ENCODE data around the gene NEFH.
"Not testable (repeated sequence)": the region's sequence is repeated elsewhere in the genome, so short reads cannot be mapped to it uniquely, and the experiment has no call there.

NEFH gene

DNA sequence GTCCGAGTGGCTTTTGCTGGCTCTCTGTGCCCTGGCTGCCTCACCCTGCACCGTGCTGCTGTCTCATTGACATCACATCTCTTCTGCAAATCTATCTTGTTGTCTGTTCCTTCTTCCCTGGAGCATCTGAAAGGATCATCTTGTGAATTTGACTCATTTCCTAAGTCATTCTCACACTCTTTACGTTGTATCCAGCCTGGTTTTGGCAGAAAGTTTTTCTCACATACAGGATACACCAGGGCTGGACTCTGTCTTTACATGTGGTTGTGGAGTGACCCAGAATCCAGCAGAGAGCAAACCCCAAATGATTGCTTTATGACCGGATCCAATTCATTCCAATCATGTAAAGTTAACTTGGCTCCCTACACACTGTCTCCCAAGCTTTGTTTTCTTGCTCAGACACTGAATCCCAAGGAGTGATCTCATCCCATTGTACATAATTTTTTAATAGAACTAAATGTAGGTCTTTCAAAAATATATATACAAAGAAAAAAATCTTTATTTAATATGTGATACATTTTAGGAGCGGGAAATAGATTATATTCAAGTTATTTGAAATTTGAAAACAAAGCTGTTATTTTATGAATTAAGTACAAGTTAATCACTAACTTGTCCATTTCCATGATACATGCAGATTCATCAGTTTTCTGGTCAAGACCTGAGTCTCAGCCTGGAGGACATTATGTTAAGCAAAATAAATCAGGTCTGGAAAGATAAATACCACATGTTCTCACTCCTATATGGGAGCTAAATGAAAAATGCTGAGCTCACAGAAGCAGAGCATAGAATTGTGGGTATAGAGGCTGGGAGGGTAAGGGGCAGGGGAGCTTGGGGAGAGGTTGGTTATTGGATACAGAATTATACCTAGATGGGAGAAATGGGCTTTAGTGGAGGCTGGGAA lies 44.5 kb upstream of the NEFH start:
- Histone ChIP-seq H3K27ac (no peak overlapping the region), H3K36me3 (no peaks in the 10 kb centered on the region), H3K4me3 (ENCODE audit: low read depth in 1 of 2, low read length in 1 of 2) (no peak overlapping the region), H3K9me3 (no peaks in the 10 kb centered on the region), H3K27me3 (peaks cover 44% of the 10 kb centered on the region), H3K4me1 (ENCODE audit: control insufficient read depth in 1 of 2, insufficient read depth in 1 of 2, low read depth in 1 of 2, low read length in 1 of 2) (no peaks in the 10 kb centered on the region)
- TF ChIP-seq, protein P1, sequence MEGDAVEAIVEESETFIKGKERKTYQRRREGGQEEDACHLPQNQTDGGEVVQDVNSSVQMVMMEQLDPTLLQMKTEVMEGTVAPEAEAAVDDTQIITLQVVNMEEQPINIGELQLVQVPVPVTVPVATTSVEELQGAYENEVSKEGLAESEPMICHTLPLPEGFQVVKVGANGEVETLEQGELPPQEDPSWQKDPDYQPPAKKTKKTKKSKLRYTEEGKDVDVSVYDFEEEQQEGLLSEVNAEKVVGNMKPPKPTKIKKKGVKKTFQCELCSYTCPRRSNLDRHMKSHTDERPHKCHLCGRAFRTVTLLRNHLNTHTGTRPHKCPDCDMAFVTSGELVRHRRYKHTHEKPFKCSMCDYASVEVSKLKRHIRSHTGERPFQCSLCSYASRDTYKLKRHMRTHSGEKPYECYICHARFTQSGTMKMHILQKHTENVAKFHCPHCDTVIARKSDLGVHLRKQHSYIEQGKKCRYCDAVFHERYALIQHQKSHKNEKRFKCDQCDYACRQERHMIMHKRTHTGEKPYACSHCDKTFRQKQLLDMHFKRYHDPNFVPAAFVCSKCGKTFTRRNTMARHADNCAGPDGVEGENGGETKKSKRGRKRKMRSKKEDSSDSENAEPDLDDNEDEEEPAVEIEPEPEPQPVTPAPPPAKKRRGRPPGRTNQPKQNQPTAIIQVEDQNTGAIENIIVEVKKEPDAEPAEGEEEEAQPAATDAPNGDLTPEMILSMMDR (IDR thresholded peaks at IDR 0.05): no peak

DNA sequence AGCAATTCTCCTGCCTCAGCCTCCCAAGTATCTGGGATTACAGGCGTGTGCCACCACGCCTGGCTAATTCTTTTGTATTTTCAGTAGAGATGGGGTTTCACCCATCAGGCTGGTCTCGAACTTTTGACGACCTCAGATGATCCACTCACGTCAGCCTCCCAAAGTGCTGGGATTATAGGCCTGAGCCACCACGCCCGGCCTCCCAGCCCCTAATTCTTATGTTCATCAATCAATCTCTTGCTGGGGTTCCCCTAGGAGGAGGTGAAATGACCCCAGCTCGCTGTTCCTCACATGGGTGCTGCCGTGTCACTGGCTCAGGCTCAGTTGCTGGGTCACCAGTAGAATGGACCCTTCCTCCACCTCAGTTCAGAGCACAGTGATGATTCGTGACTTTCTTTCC lies 41.7 kb upstream of the NEFH start, which contains the start of gene RFPL1:
TSS of gene RFPL1 (plus strand) at position 301 of the 400 bp plus-strand sequence.
- not testable (repeated sequence) for H3K4me1 ChIP-seq (ENCODE audit: control insufficient read depth in 1 of 2, insufficient read depth in 1 of 2, low read depth in 1 of 2, low read length in 1 of 2); H3K27ac ChIP-seq; H3K9me3 ChIP-seq; H3K4me3 ChIP-seq (ENCODE audit: low read depth in 1 of 2, low read length in 1 of 2); H3K36me3 ChIP-seq
- H3K27me3 ChIP-seq: peaks cover 26% of the 10 kb centered on the region

DNA sequence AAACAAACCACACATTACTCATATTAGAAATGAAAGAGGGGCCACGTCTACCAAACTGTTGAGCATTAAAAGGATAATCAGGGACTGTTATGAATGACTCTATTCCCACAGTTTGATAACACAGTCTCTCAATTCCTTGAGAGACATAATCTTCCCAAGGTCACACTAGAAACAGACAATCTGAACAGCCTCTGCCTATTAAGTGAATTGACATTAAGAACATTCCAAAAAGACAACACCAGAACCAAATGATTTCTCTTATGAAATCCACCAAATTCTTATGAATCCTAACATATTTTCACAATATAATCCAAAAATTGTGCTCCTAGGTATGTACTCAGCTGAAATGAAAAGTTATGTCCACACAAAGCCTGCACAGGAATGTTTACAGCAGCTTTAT lies 37.0 kb upstream of the NEFH start:
- TF ChIP-seq, protein P1 (IDR thresholded peaks at IDR 0.05): no peak
- no peaks in the 10 kb centered on the region for H3K36me3 ChIP-seq
- H3K4me1 ChIP-seq (ENCODE audit: control insufficient read depth in 1 of 2, insufficient read depth in 1 of 2, low read depth in 1 of 2, low read length in 1 of 2): no peaks in the 10 kb centered on the region
- H3K27me3 ChIP-seq: no peaks in the 10 kb centered on the region
- H3K27ac ChIP-seq: no peak overlapping the region
- no peaks in the 10 kb centered on the region for H3K9me3 ChIP-seq
- H3K4me3 ChIP-seq (ENCODE audit: low read depth in 1 of 2, low read length in 1 of 2): no peak overlapping the region

DNA sequence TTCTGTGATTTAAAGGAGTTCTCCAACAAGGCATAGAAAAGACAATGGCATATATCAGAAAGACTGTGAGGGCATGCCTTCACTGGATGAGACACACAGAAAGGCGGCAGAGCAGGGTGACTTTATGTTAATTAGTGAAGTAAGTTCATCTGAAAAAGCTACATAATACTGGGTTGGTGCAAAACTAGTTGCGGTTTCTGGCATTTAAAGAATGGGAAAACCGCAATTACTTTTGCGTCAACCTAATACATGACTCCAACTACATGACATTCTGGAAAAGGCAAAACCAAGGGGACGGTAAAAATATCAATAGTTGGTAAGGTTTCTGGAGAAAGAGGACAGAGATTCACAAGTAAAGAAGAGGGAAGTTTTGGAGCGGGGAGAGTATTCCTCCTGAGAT lies 36.6 kb upstream of the NEFH start:
- H3K27ac ChIP-seq: no peak overlapping the region
- no peaks in the 10 kb centered on the region for H3K36me3 ChIP-seq
- no peaks in the 10 kb centered on the region for H3K4me1 ChIP-seq (ENCODE audit: control insufficient read depth in 1 of 2, insufficient read depth in 1 of 2, low read depth in 1 of 2, low read length in 1 of 2)
- H3K9me3 ChIP-seq: no peaks in the 10 kb centered on the region
- H3K27me3 ChIP-seq: no peaks in the 10 kb centered on the region
- no peak overlapping the region for H3K4me3 ChIP-seq (ENCODE audit: low read depth in 1 of 2, low read length in 1 of 2)
- TF ChIP-seq, protein P1 (IDR thresholded peaks at IDR 0.05): no peak

DNA sequence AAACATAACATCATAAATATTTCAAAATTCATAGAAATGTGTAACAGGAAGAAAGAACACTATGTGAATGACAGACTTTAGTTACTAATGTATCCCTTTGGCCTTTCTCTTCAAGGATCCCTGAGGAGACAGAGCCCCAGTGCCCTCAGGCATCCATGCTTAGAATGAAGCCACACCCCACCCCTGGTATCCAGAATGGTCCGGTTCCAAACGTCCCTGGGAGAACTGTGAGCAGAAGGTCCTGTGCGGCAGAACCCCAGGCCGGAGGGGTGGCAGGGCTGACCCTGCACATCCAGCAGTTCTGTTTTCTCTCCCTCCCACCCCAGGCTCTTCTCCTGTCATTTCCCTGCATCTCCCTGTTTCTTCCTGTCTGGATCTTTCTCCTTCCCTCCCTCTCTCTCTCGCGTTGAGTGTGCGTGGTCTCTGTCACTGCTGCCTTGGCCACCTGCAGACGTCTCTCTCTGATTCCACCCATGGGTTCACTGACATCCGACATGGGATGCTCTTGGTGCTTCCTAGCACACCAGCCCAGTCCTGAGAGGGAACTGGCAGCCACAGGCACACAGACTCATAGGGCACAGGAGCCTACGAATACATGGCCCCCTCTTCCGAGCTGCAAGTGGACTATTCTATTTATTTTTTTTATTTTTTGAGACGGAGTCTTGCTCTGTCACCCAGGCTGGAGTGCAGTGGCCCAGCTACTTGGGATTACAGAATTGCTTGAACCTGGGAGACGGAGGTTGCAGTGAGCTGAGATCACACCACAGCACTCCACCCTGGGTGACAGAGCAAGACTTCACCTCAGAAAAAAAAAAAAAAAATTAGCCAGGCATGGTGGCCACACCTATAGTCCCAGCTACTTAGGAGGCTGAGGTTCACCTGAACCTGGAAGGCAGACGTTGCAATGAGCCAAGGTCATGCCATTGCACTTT lies 35.9 kb upstream of the NEFH start:
- TF ChIP-seq, protein P1 (IDR thresholded peaks at IDR 0.05): no peak
- no peaks in the 10 kb centered on the region for H3K27me3 ChIP-seq
- H3K27ac ChIP-seq: no peak overlapping the region
- H3K9me3 ChIP-seq: no peaks in the 10 kb centered on the region
- no peaks in the 10 kb centered on the region for H3K36me3 ChIP-seq
- H3K4me1 ChIP-seq (ENCODE audit: control insufficient read depth in 1 of 2, insufficient read depth in 1 of 2, low read depth in 1 of 2, low read length in 1 of 2): no peaks in the 10 kb centered on the region
- no peak overlapping the region for H3K4me3 ChIP-seq (ENCODE audit: low read depth in 1 of 2, low read length in 1 of 2)

Measured in neutrophil (primary cell).